ENCODE measurements around the gene FBXL13. TPM values are rescaled to one million over a fixed set of nuclear protein-coding genes. Genes with fewer than 3 reads are reported as not detected.
"Not testable (repeated sequence)": the region's sequence is repeated elsewhere in the genome, so short reads cannot be mapped to it uniquely, and the experiment has no call there.

Gene FBXL13
- polyA plus RNA-seq, 1 experiment, result 0.20 TPM

GRCh38 chr7:102973096-102973802, 101.3 kb downstream of the FBXL13 start:
- Histone ChIP-seq H3K36me3 (ENCODE audit: control insufficient read depth, insufficient read depth, low read length) (no peaks in the 10 kb centered on the region), H3K4me3 (ENCODE audit: low read depth, low read length) (no peak overlapping the region), H3K27me3 (ENCODE audit: control insufficient read depth, insufficient read depth, low read length) (no peaks in the 10 kb centered on the region)
- no peak for TF ChIP-seq CTCF (IDR thresholded peaks at IDR 0.05; ENCODE audit: insufficient read depth, low read depth, low read length)
- CTCF ChIA-PET, result interaction anchor here (1.1 kb wide), 1 partner anchor 16 kb away, joined by 3 read pairs; no protein-coding TSS in a partner anchor
- POLR2A ChIA-PET, result no interaction called here
- DNase-seq (ENCODE audit: low read depth), result no peak

- ChIA-PET CTCF (no interaction called here), POLR2A (no interaction called here)
- no peaks in the 10 kb centered on the region for H3K27me3 ChIP-seq (ENCODE audit: control insufficient read depth, insufficient read depth, low read length)
- H3K36me3 ChIP-seq (ENCODE audit: control insufficient read depth, insufficient read depth, low read length), result no peaks in the 10 kb centered on the region
- DNase-seq (ENCODE audit: low read depth), result no peak
- no peak overlapping the region for H3K4me3 ChIP-seq (ENCODE audit: low read depth, low read length)
- no peak for TF ChIP-seq CTCF (IDR thresholded peaks at IDR 0.05; ENCODE audit: insufficient read depth, low read depth, low read length)
These were observed 106.8 kb downstream of the FBXL13 start for GRCh38 chr7:102967798-102968197.

- Histone ChIP-seq H3K27me3 (ENCODE audit: control insufficient read depth, insufficient read depth, low read length) (no peaks in the 10 kb centered on the region), H3K36me3 (ENCODE audit: control insufficient read depth, insufficient read depth, low read length) (no peaks in the 10 kb centered on the region), H3K4me3 (ENCODE audit: low read depth, low read length) (no peak overlapping the region)
- no peak for DNase-seq (ENCODE audit: low read depth)
- TF ChIP-seq CTCF (IDR thresholded peaks at IDR 0.05; ENCODE audit: insufficient read depth, low read depth, low read length), result no peak
- ChIA-PET CTCF (no interaction called here), POLR2A (no interaction called here)
These were observed 108.1 kb downstream of the FBXL13 start for GRCh38 chr7:102966465-102966864.

- H3K27me3 ChIP-seq (ENCODE audit: control insufficient read depth, insufficient read depth, low read length); POLR2A ChIA-PET; CTCF ChIA-PET; H3K36me3 ChIP-seq (ENCODE audit: control insufficient read depth, insufficient read depth, low read length); DNase-seq (ENCODE audit: low read depth); H3K4me3 ChIP-seq (ENCODE audit: low read depth, low read length): not testable (repeated sequence)
These were observed 112.6 kb downstream of the FBXL13 start for GRCh38 chr7:102961993-102962392.

- H3K4me3 ChIP-seq (ENCODE audit: low read depth, low read length); H3K36me3 ChIP-seq (ENCODE audit: control insufficient read depth, insufficient read depth, low read length); CTCF ChIA-PET; DNase-seq (ENCODE audit: low read depth); POLR2A ChIA-PET; H3K27me3 ChIP-seq (ENCODE audit: control insufficient read depth, insufficient read depth, low read length): not testable (repeated sequence)
These were observed 116.6 kb downstream of the FBXL13 start for GRCh38 chr7:102958004-102958403.

GRCh38 chr7:102954359-102954758, 120.2 kb downstream of the FBXL13 start:
- DNase-seq (ENCODE audit: low read depth); CTCF ChIA-PET; POLR2A ChIA-PET; H3K4me3 ChIP-seq (ENCODE audit: low read depth, low read length); H3K27me3 ChIP-seq (ENCODE audit: control insufficient read depth, insufficient read depth, low read length); H3K36me3 ChIP-seq (ENCODE audit: control insufficient read depth, insufficient read depth, low read length): not testable (repeated sequence)

- no peak overlapping the region for H3K4me3 ChIP-seq (ENCODE audit: low read depth, low read length)
- ChIA-PET CTCF (no interaction called here), POLR2A (no interaction called here)
- no peaks in the 10 kb centered on the region for H3K36me3 ChIP-seq (ENCODE audit: control insufficient read depth, insufficient read depth, low read length)
- no peaks in the 10 kb centered on the region for H3K27me3 ChIP-seq (ENCODE audit: control insufficient read depth, insufficient read depth, low read length)
- no peak for TF ChIP-seq CTCF (IDR thresholded peaks at IDR 0.05; ENCODE audit: insufficient read depth, low read depth, low read length)
- no peak for DNase-seq (ENCODE audit: low read depth)
These were observed 121.2 kb downstream of the FBXL13 start for GRCh38 chr7:102953406-102953805.
